Transverse colon (tissue), 4 donors: ENCODE results near the gene SNRK. TPM values are rescaled to one million over a fixed set of nuclear protein-coding genes. Genes with fewer than 3 reads are reported as not detected.

ENCODE experiments used
- DNase-seq: peaks from one replicate; pipeline ENCODE4 v3.0.0-alpha.2; 2019
- H3K27ac ChIP-seq, 4 donors: fragments of 200-600 bp; sonication (generic); 2 replicates each; pipeline ENCODE4 v1.5.1; 2016 to 2018; ENCODE audit warnings: inconsistent platforms in 4 of 4
- H3K27me3 ChIP-seq: fragments of 200-600 bp; sonication (generic); 2 replicates; pipeline ENCODE4 v1.5.1; 2017; ENCODE audit warnings: inconsistent platforms
- H3K36me3 ChIP-seq, 4 donors: fragments of 200-600 bp; sonication (generic); 2 replicates each; pipeline ENCODE4 v1.5.1; 2017 to 2019; ENCODE audit warnings: inconsistent platforms in 4 of 4
- H3K4me1 ChIP-seq, 4 donors: fragments of 200-600 bp; sonication (generic); 2 replicates each; pipeline ENCODE4 v1.5.1; 2017 to 2020; ENCODE audit warnings: inconsistent platforms in 4 of 4
- H3K4me3 ChIP-seq, 4 donors: fragments of 200-600 bp; sonication (generic); 1 replicate in 1 of 4; 2 replicates in 3 of 4; pipeline versions ENCODE4 v1.5.1 to v1.6.1; 2017 to 2019; ENCODE audit warnings: inconsistent platforms in 4 of 4
- H3K9me3 ChIP-seq, 2 donors: fragments of 200-600 bp; sonication (generic); 2 replicates each; pipeline ENCODE4 v1.5.1; 2017 to 2019; ENCODE audit warnings: inconsistent platforms in 2 of 2
- CTCF ChIP-seq, 5 experiments: fragments of 200-600 bp in 3 of 5; fragments of 450-650 bp in 2 of 5; sonication (generic) in 3 of 5; IDR thresholded peaks; 1 replicate in 2 of 5; 2 replicates in 3 of 5; pipeline ENCODE4 v1.5.1; 2016 to 2017; ENCODE audit warnings: antibody characterized with exemption in 5 of 5, inconsistent platforms in 3 of 5, mild to moderate bottlenecking in 2 of 5, moderate library complexity in 1 of 5
- EP300 ChIP-seq: sonication (generic); formaldehyde crosslinking; IDR thresholded peaks from one replicate; pipeline ENCODE4 v1.6.1; 2017; ENCODE audit warnings: antibody characterized with exemption, low read depth
- POLR2A ChIP-seq: fragments of 450-650 bp; IDR thresholded peaks from one replicate; pipeline ENCODE4 v1.6.1; 2016; ENCODE audit warnings: antibody characterized with exemption, mild to moderate bottlenecking, moderate library complexity
- POLR2AphosphoS5 ChIP-seq, 3 donors: sonication (generic); formaldehyde crosslinking; IDR thresholded peaks; one replicate each; pipeline ENCODE4 v1.6.1; 2016; ENCODE audit warnings: antibody characterized with exemption in 3 of 3
- WGBS, 2 donors: methylation state at CpG; one replicate each; pipeline ENCODE4 v1.1.5; 2018; ENCODE audit warnings: low coverage in 1 of 2; 5-methylcytosine and 5-hydroxymethylcytosine counted together
- in situ Hi-C, 4 donors: fragments of 200-750 bp; cut with MboI; loops; one replicate each; pipeline versions ENCODE4 v1.15.0 to v1.15.1; 2017; ENCODE audit warnings: low sequenced_read_pairs in 3 of 4, low pct_ligation_motif_present in 1 of 4, low pct_unique_long_range_greater_than_20kb in 1 of 4
- intact Hi-C: fragments of 100-400 bp; cut with DNase I; formaldehyde crosslinking; loops from one replicate; pipeline ENCODE4 v1.15.1; 2023; ENCODE audit warnings: low total_unique reads
- total RNA-seq, 4 donors: library from RNA; depleted of rRNA; stranded (reverse); fragments of >200 nt; gene quantifications; one replicate each; pipeline ENCODE4 v1.1.0, GENCODE V29; 2016

The SNRK gene
- total RNA-seq, 4 donors from 2014 or later: 29.9 to 43.3 (median 31.7) TPM

GRCh38 chr3:43369404-43370292 lies 83.3 kb downstream of the SNRK start:
- no peak for DNase-seq
- no peak overlapping the region for H3K4me3 ChIP-seq
- H3K36me3 ChIP-seq: no peaks in the 10 kb centered on the region
- intact Hi-C loops (no loop called here), in situ Hi-C loops (no loop called here)
- 82 to 97% methylated on average over 5 to 8 of the region's 8 CpGs for WGBS, 2 donors
- H3K4me1 ChIP-seq: no peaks in the 10 kb centered on the region
- no peaks in the 10 kb centered on the region for H3K9me3 ChIP-seq
- H3K27ac ChIP-seq: no peak overlapping the region
- TF ChIP-seq POLR2AphosphoS5 (IDR thresholded peaks at IDR 0.05): no peak
- TF ChIP-seq POLR2A: no peak
- no peak for TF ChIP-seq CTCF (IDR thresholded peaks at IDR 0.05)
- no peak for TF ChIP-seq EP300
- no peaks in the 10 kb centered on the region for H3K27me3 ChIP-seq

- Histone ChIP-seq H3K27me3 (no peaks in the 10 kb centered on the region), H3K9me3 (no peaks in the 10 kb centered on the region), H3K36me3 (no peaks in the 10 kb centered on the region), H3K27ac (no peak overlapping the region), H3K4me3 (no peak overlapping the region), H3K4me1 (no peaks in the 10 kb centered on the region)
- no peak for TF ChIP-seq POLR2A
- in situ Hi-C loops (no loop called here), intact Hi-C loops (no loop called here)
- 68 to 99% methylated on average over 4 to 6 of the region's 6 CpGs for WGBS, 2 donors
- DNase-seq: no peak
These were observed 84.1 kb downstream of the SNRK start for GRCh38 chr3:43370293-43370980.

GRCh38 chr3:43371494-43371893 lies 85.2 kb downstream of the SNRK start:
- no peaks in the 10 kb centered on the region for H3K27me3 ChIP-seq
- intact Hi-C loops (no loop called here), in situ Hi-C loops (no loop called here)
- TF ChIP-seq POLR2AphosphoS5 (IDR thresholded peaks at IDR 0.05) (no peak), EP300 (no peak)
- H3K4me3 ChIP-seq: no peak overlapping the region
- 87% methylated on average over 3 of the region's 3 CpGs; no CpG with 5 or more reads in 1 of the 2 donors for whole genome bisulfite sequencing, 2 donors
- DNase-seq: no peak
- H3K27ac ChIP-seq: no peak overlapping the region
- no peaks in the 10 kb centered on the region for H3K36me3 ChIP-seq
- H3K4me1 ChIP-seq: no peaks in the 10 kb centered on the region
- H3K9me3 ChIP-seq: no peaks in the 10 kb centered on the region

- in situ Hi-C loops (no loop called here), intact Hi-C loops (loop anchor here (1.0 kb wide), 1 partner anchor 18 kb away; no protein-coding TSS in a partner anchor)
- Histone ChIP-seq H3K9me3 (no peaks in the 10 kb centered on the region), H3K4me3 (no peak overlapping the region), H3K4me1 (no peaks in the 10 kb centered on the region), H3K27ac (no peak overlapping the region), H3K27me3 (no peaks in the 10 kb centered on the region), H3K36me3 (no peaks in the 10 kb centered on the region)
- 91 to 93% methylated on average over 4 to 10 of the region's 10 CpGs for WGBS, 2 donors
- TF ChIP-seq EP300 (no peak), POLR2AphosphoS5 (IDR thresholded peaks at IDR 0.05) (no peak), POLR2A (no peak), CTCF (IDR thresholded peaks at IDR 0.05) (no peak)
- no peak for DNase-seq
These were observed 85.8 kb downstream of the SNRK start for GRCh38 chr3:43372007-43372740.
